GM12878 (cell line): Measurements from ENCODE around the gene FAAP24. TPM values are rescaled to one million over a fixed set of nuclear protein-coding genes. Genes with fewer than 3 reads are reported as not detected.

Source experiments
- ATAC-seq: fragments of 200-7000 bp; cut with Tn5 transposase; 3 replicates; pipeline ENCODE4 v1.9.1; 2020; ENCODE audit warnings: mild to moderate bottlenecking, moderate library complexity
- BruUV-seq: library from RNA; stranded (reverse); fragments of 400-500 nt; replicated peaks from 2 replicates; lab custom pipeline; 2021; lab: Mats Ljungman, UMichigan
- CTCF ChIA-PET: fragments of 300-600 bp; sonication (Branson Sonifier 250); formaldehyde crosslinking; extraction: SDS; loops from one replicate; lab custom pipeline; 2021; ENCODE audit warnings: inconsistent platforms; lab: Yijun Ruan, JAX
- POLR2A ChIA-PET: fragments of 350-600 bp; formaldehyde crosslinking; extraction: SDS; loops from one replicate; lab custom pipeline; 2021; ENCODE audit warnings: inconsistent platforms; lab: Charles Lee
- RAD21 ChIA-PET: fragments of 300-600 bp; sonication (Branson Sonifier 250); formaldehyde crosslinking; loops from one replicate; lab custom pipeline; 2023; ENCODE audit warnings: antibody characterized with exemption; ENCODE audit not compliant: unreplicated experiment; lab: Charles Lee
- SMC1A ChIA-PET: fragments of 300-600 bp; sonication (Branson Sonifier 250); formaldehyde crosslinking; loops from one replicate; lab custom pipeline; 2023; ENCODE audit not compliant: unreplicated experiment, uncharacterized antibody; lab: Charles Lee
- DNase-seq: peaks from one replicate; pipeline ENCODE4 v3.0.0-alpha.2; 2011; ENCODE audit warnings: low read depth, low spot score
- FAIRE-seq: peaks from 3 replicates; lab custom pipeline; 2011; peaks lifted over from hg19 to GRCh38; lab: Jason Lieb, UNC
- H2AFZ ChIP-seq: 2 replicates; pipeline ENCODE4 v1.6.0; 2011; ENCODE audit warnings: low read depth, low read length, control low read depth; ENCODE audit not compliant: control insufficient read depth
- H3K27ac ChIP-seq: 2 replicates; pipeline ENCODE4 v1.5.1; 2011; ENCODE audit warnings: control low read depth; ENCODE audit not compliant: control insufficient read depth, insufficient read depth
- H3K27me3 ChIP-seq, 2 experiments: replicated peaks in 1 of 2; 2 replicates each; pipeline versions ENCODE4 v1.6.0 to v1.6.1; 2011; ENCODE audit warnings: low read length in 1 of 2; ENCODE audit not compliant: control insufficient read depth in 2 of 2, insufficient read depth in 2 of 2
- H3K36me3 ChIP-seq, 2 experiments: 2 replicates each; pipeline ENCODE4 v1.5.1; 2011; ENCODE audit warnings: low read length in 1 of 2; ENCODE audit not compliant: control insufficient read depth in 2 of 2, insufficient read depth in 2 of 2
- H3K4me1 ChIP-seq: 2 replicates; pipeline ENCODE4 v1.6.1; 2011; ENCODE audit warnings: mild to moderate bottlenecking, low read length, moderate library complexity, mixed read lengths; ENCODE audit not compliant: control insufficient read depth, insufficient read depth
- H3K4me2 ChIP-seq: 2 replicates; pipeline ENCODE4 v1.6.0; 2011; ENCODE audit warnings: control low read depth; ENCODE audit not compliant: control insufficient read depth, insufficient read depth
- H3K4me3 ChIP-seq: fragments of 200-600 bp; sonication (generic); 2 replicates; pipeline ENCODE4 v1.5.1; 2016
- H3K79me2 ChIP-seq: 2 replicates; pipeline ENCODE4 v1.6.0; 2011; ENCODE audit warnings: low read length; ENCODE audit not compliant: control insufficient read depth, insufficient read depth
- H3K9ac ChIP-seq: 2 replicates; pipeline ENCODE4 v1.8.0; 2011; ENCODE audit warnings: low read length, control low read depth, mixed read lengths; ENCODE audit not compliant: control insufficient read depth, insufficient read depth
- H3K9me3 ChIP-seq: replicated peaks from 3 replicates; pipeline ENCODE4 v1.5.1; 2011; ENCODE audit warnings: mild to moderate bottlenecking, low read length; ENCODE audit not compliant: control insufficient read depth, insufficient read depth
- H4K20me1 ChIP-seq: 2 replicates; pipeline ENCODE4 v1.6.0; 2011; ENCODE audit not compliant: control insufficient read depth, insufficient read depth
- BHLHE40 ChIP-seq, 2 experiments: fragments of 450-650 bp in 1 of 2; IDR thresholded peaks; 2 replicates each; pipeline ENCODE4 v1.6.1; 2011 to 2017; ENCODE audit warnings: low read depth in 2 of 2, borderline replicate concordance in 1 of 2, improper control_type of control experiment in 1 of 2, low read length in 1 of 2, mild to moderate bottlenecking in 1 of 2
- SMARCA5 ChIP-seq: fragments of 450-650 bp; IDR thresholded peaks from 2 replicates; pipeline ENCODE4 v1.6.1; 2017; ENCODE audit warnings: mild to moderate bottlenecking
- TARDBP ChIP-seq: IDR thresholded peaks from 2 replicates; pipeline ENCODE4 v1.6.1; 2016; ENCODE audit warnings: borderline replicate concordance
- ZBTB11 ChIP-seq: fragments of 450-650 bp; formaldehyde crosslinking; IDR thresholded peaks from 2 replicates; pipeline ENCODE4 v1.5.0; 2022; ENCODE audit warnings: mild to moderate bottlenecking, missing genetic modification characterization
- ZNF384 ChIP-seq: IDR thresholded peaks from 2 replicates; pipeline ENCODE4 v1.6.1; 2012; ENCODE audit warnings: low read depth, mild to moderate bottlenecking, low read length, improper control_type of control experiment, borderline replicate concordance
- WGBS: methylation state at CpG from one replicate; pipeline ENCODE4 v1.1.6; 2016; ENCODE audit warnings: low lambda C conversion rate; ENCODE audit not compliant: insufficient replicate concordance, insufficient coverage; ENCODE audit errors: missing lambda C conversion rate; 5-methylcytosine and 5-hydroxymethylcytosine counted together
- in situ Hi-C: fragments of 300-500 bp; cut with MboI; formaldehyde crosslinking; loops from 9 replicates; pipeline ENCODE4 v1.14.3; 2018; ENCODE audit warnings: mixed read lengths
- intact Hi-C: fragments of 100-400 bp; cut with micrococcal nuclease; formaldehyde crosslinking; loops from one replicate; pipeline ENCODE4 v1.14.2; 2022; ENCODE audit not compliant: unreplicated experiment
- polyA plus RNA-seq, 11 experiments: library from polyadenylated mRNA; depleted of rRNA in 4 of 11; unstranded in 6 of 11; stranded (reverse) in 5 of 11; fragments of >200 nt; fragmentation: Nextera tagmentation in 4 of 11; fragmentation: Illumina TruSeq in 1 of 11; extraction: Ambion mirVana in 4 of 11; extraction: Trizol in 1 of 11; gene quantifications; 1 replicate in 1 of 11; 2 replicates in 10 of 11; pipeline versions ENCODE4 v1.2.1 to v1.2.3, GENCODE V29; 2011 to 2016; ENCODE audit warnings: inconsistent platforms in 2 of 11, missing spikeins in 2 of 11, low read depth in 1 of 11
- total RNA-seq, 4 experiments: library from RNA; depleted of rRNA in 3 of 4; stranded (reverse); fragments of >200 nt in 3 of 4; fragmentation: Illumina TruSeq in 1 of 4; extraction: Trizol in 1 of 4; gene quantifications; 2 replicates each; pipeline versions ENCODE4 v1.2.1 to v1.2.3, GENCODE V29; 2013 to 2021

The FAAP24 gene
- total and polyA plus RNA-seq, 10 of the 15 experiments (the other 5 are each of a cell fraction or from before 2014, with no cell fraction given): 6.4 to 17.4 (median 9.9) TPM

GRCh38 chr19:32969549-32969948, 2.5 kb upstream of the FAAP24 start:
- no peaks in the 10 kb centered on the region for H3K9me3 ChIP-seq
- no peak overlapping the region for H3K4me2 ChIP-seq
- no peak overlapping the region for H3K4me3 ChIP-seq
- FAIRE-seq (no peak), ATAC-seq (no peak), DNase-seq (no peak)
- 0 out of 2 replicates have a peak, but pooled peaks cover 3% of the 10 kb centered on the region for H3K4me1 ChIP-seq
- ChIA-PET SMC1A (no interaction called here), RAD21 (no interaction called here), CTCF (no interaction called here), POLR2A (interaction anchor here (0.5 kb wide), 1 partner anchor 171 kb away, joined by 4 read pairs; no protein-coding TSS in a partner anchor)
- intact Hi-C loops (no loop called here), in situ Hi-C loops (no loop called here)
- no peaks in the 10 kb centered on the region for H3K27me3 ChIP-seq
- H2AFZ ChIP-seq: no peak overlapping the region
- 87% methylated on average over 10 of the region's 10 CpGs for WGBS
- H4K20me1 ChIP-seq: no peaks in the 10 kb centered on the region
- peaks cover 0 to 2% of the 10 kb centered on the region in 2 experiments; a peak in 1 of 4 replicates for H3K36me3 ChIP-seq
- TF ChIP-seq BHLHE40 (IDR thresholded peaks at IDR 0.05; ENCODE audit: borderline replicate concordance in 1 of 2, low read depth in 2 of 2, low read length in 1 of 2): no peak
- TF ChIP-seq TARDBP: no peak
- no peak for TF ChIP-seq ZBTB11
- no peak for TF ChIP-seq ZNF384
- no peak for TF ChIP-seq SMARCA5
- no peak overlapping the region for H3K27ac ChIP-seq
- no TSS peak for BruUV-seq
- H3K9ac ChIP-seq: no peak overlapping the region
- peaks cover 10% of the 10 kb centered on the region for H3K79me2 ChIP-seq
